Testis (tissue), 3 donors: ENCODE measurements around the gene LAMTOR2. TPM values are rescaled to one million over a fixed set of nuclear protein-coding genes. Genes with fewer than 3 reads are reported as not detected.

Source experiments
- DNase-seq: peaks from one replicate; pipeline ENCODE4 v3.0.0-alpha.2; 2019
- H3K27ac ChIP-seq, 2 donors: fragments of 200-600 bp; sonication (generic); one replicate each; pipeline ENCODE4 v1.5.1; 2019
- H3K27me3 ChIP-seq: fragments of 200-600 bp; sonication (generic); one replicate; pipeline ENCODE4 v1.5.1; 2019
- H3K36me3 ChIP-seq: fragments of 200-600 bp; sonication (generic); one replicate; pipeline ENCODE4 v1.5.1; 2017; ENCODE audit warnings: low read depth; ENCODE audit errors: missing control alignments
- H3K4me1 ChIP-seq: fragments of 200-600 bp; sonication (generic); one replicate; pipeline ENCODE4 v1.5.1; 2019
- H3K4me3 ChIP-seq, 2 donors: fragments of 200-600 bp; sonication (generic); one replicate each; pipeline ENCODE4 v1.5.1; 2017 to 2019
- H3K9me3 ChIP-seq: fragments of 200-600 bp; sonication (generic); one replicate; pipeline ENCODE4 v1.5.1; 2017
- POLR2A ChIP-seq: fragments of 450-650 bp; IDR thresholded peaks from one replicate; pipeline ENCODE4 v1.6.1; 2017; ENCODE audit warnings: antibody characterized with exemption, mild to moderate bottlenecking, moderate library complexity
- WGBS, 2 donors: methylation state at CpG; one replicate each; pipeline ENCODE4 v1.1.5; 2018; 5-methylcytosine and 5-hydroxymethylcytosine counted together
- intact Hi-C: fragments of 100-400 bp; cut with DNase I; formaldehyde crosslinking; loops from one replicate; pipeline ENCODE4 v1.15.1; 2023; ENCODE audit warnings: low total_unique reads
- polyA plus RNA-seq: library from polyadenylated mRNA; stranded (reverse); fragments of 350-450 nt; fragmentation: Illumina TruSeq; extraction: RNeasy Lipid Tissue Mini Kit (QIAGEN cat#74804); gene quantifications from one replicate; pipeline ENCODE4 v1.2.3, GENCODE V29; 2014; ENCODE audit warnings: low read depth, low replicate concordance; ENCODE audit not compliant: insufficient read depth
- total RNA-seq, 2 donors: library from RNA; depleted of rRNA; stranded (reverse); fragments of >200 nt; gene quantifications; one replicate each; pipeline ENCODE4 v1.2.3, GENCODE V29; 2016
- TF ChIP-seq, protein P1 (sequence below), 3 experiments: fragments of 450-650 bp in 2 of 3; fragments of 200-600 bp in 1 of 3; sonication (generic) in 1 of 3; IDR thresholded peaks; one replicate each; pipeline ENCODE4 v1.5.1; 2016 to 2019; ENCODE audit warnings: antibody characterized with exemption in 3 of 3, mild to moderate bottlenecking in 2 of 3, moderate library complexity in 1 of 3

The LAMTOR2 gene
- total and polyA plus RNA-seq, 3 donors from 2014 or later, result 47.6 to 55.5 (median 50.4) TPM

DNA sequence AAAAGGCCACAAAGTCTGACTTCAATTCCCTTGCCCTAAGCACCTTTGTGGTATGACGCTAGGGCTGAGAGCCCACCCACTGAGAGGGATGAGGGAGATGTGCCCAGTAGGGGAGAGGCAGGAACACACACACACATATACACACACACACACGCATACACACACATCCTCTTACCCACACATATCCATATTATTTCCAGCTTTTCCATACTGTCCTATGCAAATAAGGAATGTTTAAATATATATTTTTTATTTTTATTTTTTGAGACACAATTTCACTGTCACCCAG lies 9.4 kb downstream of the LAMTOR2 start:
- TF ChIP-seq, protein P1, sequence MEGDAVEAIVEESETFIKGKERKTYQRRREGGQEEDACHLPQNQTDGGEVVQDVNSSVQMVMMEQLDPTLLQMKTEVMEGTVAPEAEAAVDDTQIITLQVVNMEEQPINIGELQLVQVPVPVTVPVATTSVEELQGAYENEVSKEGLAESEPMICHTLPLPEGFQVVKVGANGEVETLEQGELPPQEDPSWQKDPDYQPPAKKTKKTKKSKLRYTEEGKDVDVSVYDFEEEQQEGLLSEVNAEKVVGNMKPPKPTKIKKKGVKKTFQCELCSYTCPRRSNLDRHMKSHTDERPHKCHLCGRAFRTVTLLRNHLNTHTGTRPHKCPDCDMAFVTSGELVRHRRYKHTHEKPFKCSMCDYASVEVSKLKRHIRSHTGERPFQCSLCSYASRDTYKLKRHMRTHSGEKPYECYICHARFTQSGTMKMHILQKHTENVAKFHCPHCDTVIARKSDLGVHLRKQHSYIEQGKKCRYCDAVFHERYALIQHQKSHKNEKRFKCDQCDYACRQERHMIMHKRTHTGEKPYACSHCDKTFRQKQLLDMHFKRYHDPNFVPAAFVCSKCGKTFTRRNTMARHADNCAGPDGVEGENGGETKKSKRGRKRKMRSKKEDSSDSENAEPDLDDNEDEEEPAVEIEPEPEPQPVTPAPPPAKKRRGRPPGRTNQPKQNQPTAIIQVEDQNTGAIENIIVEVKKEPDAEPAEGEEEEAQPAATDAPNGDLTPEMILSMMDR (IDR thresholded peaks at IDR 0.05), result no peak
- no peak for TF ChIP-seq POLR2A
- intact Hi-C loops, result no loop called here
- H3K4me1 ChIP-seq, result no peaks in the 10 kb centered on the region

DNA sequence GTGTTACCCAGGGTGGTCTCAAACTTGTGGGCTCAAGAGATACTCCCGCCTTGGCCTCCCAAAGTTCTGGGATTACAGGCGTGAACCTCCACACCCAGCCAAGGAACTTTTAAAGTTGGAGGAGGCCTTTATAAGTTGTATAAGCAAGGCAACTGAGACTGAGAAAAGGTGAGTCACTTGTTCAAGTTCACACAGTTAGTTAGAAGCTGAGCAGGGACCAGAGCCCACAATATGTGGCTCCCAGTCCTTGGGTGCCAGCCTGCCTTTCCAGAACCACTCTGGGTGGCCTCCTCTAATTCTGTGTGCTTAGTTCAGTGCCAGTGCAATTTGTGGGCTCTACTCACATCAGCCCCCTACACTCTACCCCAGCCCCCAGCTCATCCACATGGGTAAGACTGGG lies 10.0 kb downstream of the LAMTOR2 start:
- Histone ChIP-seq H3K27ac (no peak overlapping the region), H3K4me1 (no peaks in the 10 kb centered on the region), H3K27me3 (no peaks in the 10 kb centered on the region), H3K9me3 (no peaks in the 10 kb centered on the region), H3K4me3 (no peak overlapping the region), H3K36me3 (no peaks in the 10 kb centered on the region)
- no peak for DNase-seq
- intact Hi-C loops, result no loop called here
- WGBS, 2 donors, result 95 to 96% methylated on average over 2 of the region's 2 CpGs
- TF ChIP-seq, protein P1 (IDR thresholded peaks at IDR 0.05), result no peak
- TF ChIP-seq POLR2A, result no peak

More for the DNA sequence above, 9.4 kb downstream of the LAMTOR2 start:
- no peaks in the 10 kb centered on the region for H3K9me3 ChIP-seq
- H3K27me3 ChIP-seq, result no peaks in the 10 kb centered on the region
- no peak overlapping the region for H3K27ac ChIP-seq
- DNase-seq, result no peak
- H3K4me3 ChIP-seq, result no peak overlapping the region
- 57 to 67% methylated on average over 2 of the region's 2 CpGs for WGBS, 2 donors
- no peaks in the 10 kb centered on the region for H3K36me3 ChIP-seq

DNA sequence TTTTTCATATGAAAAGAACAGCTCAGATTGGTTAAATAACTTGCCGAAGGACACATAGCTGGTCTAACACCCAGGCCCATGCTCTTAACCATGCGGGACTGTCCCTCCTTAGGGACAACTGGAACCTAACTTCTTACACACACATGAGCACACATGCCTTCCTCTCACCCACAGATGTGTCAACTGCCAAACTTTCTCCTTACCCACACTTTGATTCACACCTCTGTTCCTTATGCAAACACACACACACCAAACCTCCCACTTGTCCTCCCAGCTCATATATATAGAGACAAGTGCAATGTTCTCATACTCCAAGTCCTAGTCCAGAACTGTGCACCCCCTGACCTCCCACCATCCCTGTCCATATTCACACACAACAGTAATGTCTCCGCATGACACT lies 10.6 kb downstream of the LAMTOR2 start:
- Histone ChIP-seq H3K27ac (no peak overlapping the region), H3K9me3 (no peaks in the 10 kb centered on the region), H3K36me3 (no peaks in the 10 kb centered on the region), H3K4me3 (no peak overlapping the region), H3K27me3 (no peaks in the 10 kb centered on the region), H3K4me1 (no peaks in the 10 kb centered on the region)
- TF ChIP-seq POLR2A, result no peak
- TF ChIP-seq, protein P1 (IDR thresholded peaks at IDR 0.05), result no peak
- intact Hi-C loops, result no loop called here
- WGBS, 2 donors, result 93 to 95% methylated on average over 3 of the region's 3 CpGs
- no peak for DNase-seq

DNA sequence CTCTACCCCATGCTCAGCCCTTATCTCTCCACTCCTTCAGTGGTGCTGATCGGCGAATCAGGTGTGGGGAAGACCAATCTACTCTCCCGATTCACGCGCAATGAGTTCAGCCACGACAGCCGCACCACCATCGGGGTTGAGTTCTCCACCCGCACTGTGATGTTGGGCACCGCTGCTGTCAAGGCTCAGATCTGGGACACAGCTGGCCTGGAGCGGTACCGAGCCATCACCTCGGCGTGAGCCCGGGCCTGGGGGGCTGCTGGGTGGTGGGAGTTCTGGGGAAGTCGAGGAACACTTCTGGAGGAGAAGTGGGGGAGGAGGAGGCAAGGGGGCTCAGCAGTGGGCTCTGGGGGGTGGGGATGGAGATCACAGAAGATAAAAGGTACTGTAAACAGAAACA lies 11.3 kb downstream of the LAMTOR2 start:
- no peaks in the 10 kb centered on the region for H3K27me3 ChIP-seq
- intact Hi-C loops, result no loop called here
- H3K36me3 ChIP-seq, result no peaks in the 10 kb centered on the region
- DNase-seq, result no peak
- WGBS, 2 donors, result 74 to 86% methylated on average over 16 of the region's 16 CpGs
- no peak overlapping the region for H3K4me3 ChIP-seq
- no peaks in the 10 kb centered on the region for H3K4me1 ChIP-seq
- TF ChIP-seq, protein P1 (IDR thresholded peaks at IDR 0.05), result no peak
- TF ChIP-seq POLR2A, result no peak
- no peak overlapping the region for H3K27ac ChIP-seq
- H3K9me3 ChIP-seq, result no peaks in the 10 kb centered on the region

DNA sequence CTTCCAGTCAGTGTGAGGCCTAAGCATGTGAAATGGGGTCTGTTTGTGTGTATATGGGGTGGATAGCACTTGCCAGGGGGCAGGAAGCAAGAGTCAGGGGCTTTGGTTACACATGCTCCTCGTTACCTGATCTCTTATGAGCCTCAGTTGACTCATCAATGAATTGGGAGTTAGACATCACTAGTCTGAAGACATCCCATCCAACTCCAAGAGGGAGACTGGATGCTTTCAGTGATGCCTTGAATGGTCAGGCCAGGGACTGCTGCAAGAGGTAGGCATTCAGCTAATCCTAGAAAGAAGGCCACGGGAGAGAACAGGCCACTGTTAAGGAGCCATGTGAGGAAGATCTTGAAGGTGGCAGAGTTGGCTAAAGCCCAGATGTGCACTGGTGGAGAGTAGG lies 12.7 kb downstream of the LAMTOR2 start:
- Histone ChIP-seq H3K27me3 (no peaks in the 10 kb centered on the region), H3K36me3 (no peaks in the 10 kb centered on the region), H3K4me3 (no peak overlapping the region), H3K27ac (no peak overlapping the region), H3K9me3 (no peaks in the 10 kb centered on the region), H3K4me1 (no peaks in the 10 kb centered on the region)
- DNase-seq, result no peak
- no peak for TF ChIP-seq POLR2A
- TF ChIP-seq, protein P1 (IDR thresholded peaks at IDR 0.05), result no peak
- intact Hi-C loops, result no loop called here
- WGBS, 2 donors, result 82 to 89% methylated on average over 2 of the region's 2 CpGs
